HG03097 (cell line): ENCODE results near the gene CD180.
"Not testable (repeated sequence)": the region's sequence is repeated elsewhere in the genome, so short reads cannot be mapped to it uniquely, and the experiment has no call there.

Source experiments
- ATAC-seq: cut with Tn5 transposase; IDR thresholded peaks from one replicate; pipeline ENCODE4 v1.9.1; 2021; ENCODE audit not compliant: unreplicated experiment, low FRiP score

Gene CD180

GRCh38 chr5:67190410-67190809, 6.2 kb downstream of the CD180 start:
- no peak for ATAC-seq

GRCh38 chr5:67189931-67190330, 6.7 kb downstream of the CD180 start:
- ATAC-seq = no peak

- no peak for ATAC-seq
These were observed 7.6 kb downstream of the CD180 start for GRCh38 chr5:67189079-67189354.

- no peak for ATAC-seq
These were observed 8.1 kb downstream of the CD180 start for GRCh38 chr5:67188274-67189078.

DNA sequence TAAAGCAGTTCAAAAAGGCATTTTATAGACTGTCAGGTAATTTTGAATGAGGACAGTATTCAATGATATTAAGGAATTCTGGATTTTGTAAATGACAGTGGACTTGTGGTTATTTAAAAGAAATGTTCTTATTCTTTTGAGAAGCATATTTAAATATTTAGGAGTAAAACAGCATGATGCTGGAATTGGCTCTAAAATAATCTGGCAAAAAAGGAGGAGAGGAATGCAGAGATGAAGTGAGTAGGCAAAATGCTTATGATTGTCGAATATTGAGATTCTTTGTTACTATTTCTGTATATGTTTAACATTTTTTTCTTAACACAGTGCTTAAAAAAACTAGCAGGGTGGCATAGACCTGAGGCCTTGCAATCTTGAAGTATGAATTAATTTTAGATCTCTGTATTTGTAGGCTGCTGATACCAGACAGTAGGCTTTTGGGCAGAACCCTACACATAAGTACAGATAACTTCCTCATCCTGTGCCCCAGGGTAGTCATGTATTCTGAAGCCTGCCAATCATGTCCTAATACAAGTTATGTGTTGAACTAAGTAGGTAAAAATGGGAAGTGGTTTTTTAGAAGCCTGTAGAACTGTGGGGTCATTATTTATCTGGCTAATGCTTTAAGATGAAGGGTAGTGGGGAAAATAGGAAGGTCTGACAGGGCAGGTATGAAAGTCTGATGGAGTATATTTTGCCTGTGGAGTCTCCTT, 9.4 kb downstream of the CD180 start:
- no peak for ATAC-seq

GRCh38 chr5:67183859-67184258, 12.7 kb downstream of the CD180 start:
- ATAC-seq = no peak

- no peak for ATAC-seq
These were observed 14.3 kb downstream of the CD180 start for GRCh38 chr5:67182301-67182790.

DNA sequence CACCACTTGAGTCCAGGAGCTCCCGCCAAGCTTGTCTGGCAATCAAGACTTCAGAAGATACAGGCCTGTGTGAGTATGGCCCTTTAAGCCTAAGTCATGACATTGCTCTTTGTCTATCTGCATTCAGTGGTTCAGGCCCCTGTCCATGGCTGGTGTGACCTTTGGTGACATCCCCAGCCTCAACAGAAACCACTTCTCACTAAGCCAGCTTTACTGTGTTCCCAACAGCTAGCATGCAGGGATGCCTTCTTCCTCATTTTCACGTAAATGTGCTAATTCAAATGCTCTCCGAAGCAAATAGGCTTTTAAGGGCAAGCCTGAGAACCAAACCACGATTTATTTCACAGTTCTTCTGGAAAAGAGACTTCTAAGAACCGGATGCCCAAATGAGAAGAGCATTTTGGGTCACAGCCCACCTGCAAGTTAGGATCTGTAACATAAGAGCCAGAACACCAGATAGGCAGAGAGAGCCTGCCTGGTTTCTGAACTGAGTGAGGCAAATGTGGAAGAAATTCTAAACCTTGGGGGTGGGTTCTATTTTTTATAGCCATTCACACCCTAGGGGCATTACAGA, 14.9 kb downstream of the CD180 start:
- ATAC-seq = no peak

- no peak for ATAC-seq
These were observed 16.8 kb downstream of the CD180 start for GRCh38 chr5:67179697-67180361.

DNA sequence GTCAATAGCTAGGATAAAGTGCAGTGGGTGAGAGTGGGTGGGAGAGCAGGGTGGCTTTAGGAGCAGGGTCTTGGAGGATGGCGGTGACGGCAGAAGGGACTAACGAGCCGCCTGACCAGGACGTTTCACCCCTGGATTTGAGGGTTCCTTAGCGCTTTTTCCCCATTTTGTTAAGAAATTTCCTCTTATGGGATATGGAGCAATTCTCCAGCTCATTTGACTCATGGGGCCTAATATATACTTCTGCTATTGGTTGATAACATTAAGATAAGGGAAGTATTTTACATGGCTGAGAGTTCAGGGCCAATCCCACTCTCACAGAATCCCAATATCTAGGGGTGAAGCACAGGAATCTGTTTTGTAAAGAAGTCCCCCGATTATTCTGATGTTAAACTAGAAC, 17.6 kb downstream of the CD180 start:
- no peak for ATAC-seq

DNA sequence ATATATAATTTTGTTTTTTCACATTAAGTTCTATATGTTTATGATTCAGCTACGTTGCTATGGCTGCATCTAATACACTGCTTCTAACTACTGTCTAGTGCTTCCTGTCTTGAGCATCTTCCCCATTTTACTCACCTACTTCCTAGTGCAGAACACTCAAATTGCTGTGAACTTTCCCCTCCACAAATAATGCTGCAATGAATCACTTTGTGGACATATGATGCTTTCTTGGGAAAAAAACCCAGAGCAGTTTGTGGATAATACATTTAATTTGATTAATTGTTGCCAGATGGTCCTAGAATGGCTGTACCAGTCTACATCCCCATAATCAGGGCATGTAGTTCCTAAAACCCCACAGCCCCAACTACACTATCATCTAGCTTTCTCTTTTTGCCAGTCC, 18.5 kb downstream of the CD180 start:
- no peak for ATAC-seq

- no peak for ATAC-seq
These were observed 19.7 kb downstream of the CD180 start for GRCh38 chr5:67176936-67177335.

DNA sequence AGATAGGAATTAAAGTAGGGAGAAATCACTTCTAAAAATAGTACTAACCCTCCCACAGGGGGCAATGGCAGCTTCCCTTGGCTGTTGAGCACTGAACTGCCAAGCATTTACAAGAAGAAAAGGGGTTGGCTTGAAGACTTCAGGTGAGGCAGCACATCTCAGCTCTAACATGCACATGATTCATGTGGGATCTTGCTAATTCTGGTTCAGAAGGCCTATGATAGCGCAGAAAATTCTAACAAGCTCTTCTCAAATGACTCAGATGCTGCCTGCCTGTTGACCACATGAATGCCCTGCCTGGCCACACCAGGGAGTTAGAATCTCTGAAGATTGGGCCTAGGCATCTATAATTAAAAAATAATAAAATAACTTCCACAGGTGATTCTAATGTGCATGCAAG, 22.6 kb downstream of the CD180 start:
- no peak for ATAC-seq

GRCh38 chr5:67173351-67173750, 23.2 kb downstream of the CD180 start:
- ATAC-seq = not testable (repeated sequence)

DNA sequence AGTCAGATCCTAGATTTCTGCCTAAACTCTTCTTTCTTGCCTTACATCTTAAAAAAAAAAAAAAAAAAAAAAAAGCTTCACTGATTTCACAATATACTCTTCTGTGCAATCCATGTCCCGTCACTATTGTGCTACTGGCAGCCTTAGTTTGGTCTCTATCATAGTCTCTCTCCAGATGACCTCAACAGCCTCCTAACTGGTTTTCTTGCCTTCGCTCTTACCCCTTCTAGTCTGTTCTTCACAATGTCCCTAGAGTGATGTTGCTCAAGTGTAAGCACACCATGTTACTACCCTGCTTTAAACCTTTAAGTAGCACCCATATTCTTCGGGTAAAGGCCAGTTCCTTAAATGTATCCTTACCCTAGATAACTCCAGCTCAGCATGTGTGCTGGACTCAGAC, 25.8 kb downstream of the CD180 start:
- no peak for ATAC-seq

- ATAC-seq = no peak
These were observed 28.5 kb downstream of the CD180 start for GRCh38 chr5:67168069-67168468.

- ATAC-seq = peak; percentile 23
These were observed 29.9 kb downstream of the CD180 start for GRCh38 chr5:67166460-67167285.

GRCh38 chr5:67165526-67166459, 30.8 kb downstream of the CD180 start:
- peak; percentile 88 for ATAC-seq

- ATAC-seq = no peak
These were observed 31.6 kb downstream of the CD180 start for GRCh38 chr5:67164856-67165525.
